Epithelial cell of proximal tubule (primary cell): Measurements from ENCODE around the gene CD96. TPM values are rescaled to one million over a fixed set of nuclear protein-coding genes. Genes with fewer than 3 reads are reported as not detected.
"Not testable (repeated sequence)": the region's sequence is repeated elsewhere in the genome, so short reads cannot be mapped to it uniquely, and the experiment has no call there.

Experiments used
- DNase-seq: peaks from one replicate; pipeline ENCODE4 v3.0.0-alpha.2; 2011; ENCODE audit warnings: low read depth
- H3K4me3 ChIP-seq: 2 replicates; pipeline ENCODE4 v1.5.1; 2011; ENCODE audit warnings: low read depth, mild to moderate bottlenecking, low read length
- total RNA-seq: library from RNA; depleted of rRNA; stranded (reverse); fragments of >200 nt; gene quantifications from 2 replicates; pipeline ENCODE4 v1.2.3, GENCODE V29; 2015
- TF ChIP-seq, protein P1 (sequence below): conservative IDR thresholded peaks from 2 replicates; pipeline ENCODE4 v1.5.1; 2012; ENCODE audit warnings: low read depth, mild to moderate bottlenecking, low read length

The CD96 gene
- total RNA-seq, 1 donor from 2014 or later: not detected

DNA sequence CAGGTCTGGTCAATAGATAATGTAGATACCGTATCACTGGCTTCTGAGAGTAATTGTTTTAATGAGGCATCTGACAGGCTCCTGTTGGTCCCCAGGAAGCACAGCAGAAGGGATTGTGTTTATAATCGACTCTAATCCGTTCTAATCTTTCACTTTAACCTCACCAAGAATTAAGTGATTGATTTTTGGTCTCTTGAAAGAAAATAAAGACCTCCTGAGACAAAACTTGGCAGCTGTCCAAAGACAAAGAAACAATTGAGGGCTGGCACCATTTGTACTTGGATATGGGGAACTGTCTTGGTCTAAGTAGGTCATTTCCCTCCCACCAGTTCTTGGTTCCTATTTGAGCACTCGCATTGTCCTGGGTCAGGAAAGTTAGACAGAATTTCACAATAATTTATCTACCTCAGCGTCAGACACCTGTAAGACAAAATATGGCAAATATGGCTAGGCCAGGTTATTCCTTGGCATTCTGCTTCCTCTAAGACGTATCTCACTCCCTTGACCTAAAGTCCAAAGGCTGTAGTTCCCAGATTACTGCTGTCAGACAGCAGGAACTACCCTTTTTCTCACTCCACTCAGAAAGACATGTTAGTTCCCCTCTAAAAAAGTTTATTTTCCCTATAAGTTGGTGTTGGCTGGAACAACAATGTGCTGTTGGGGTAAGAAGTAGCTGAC lies 22.7 kb upstream of the CD96 start:
- DNase-seq: no peak
- H3K4me3 ChIP-seq: no peak overlapping the region
- TF ChIP-seq, protein P1, sequence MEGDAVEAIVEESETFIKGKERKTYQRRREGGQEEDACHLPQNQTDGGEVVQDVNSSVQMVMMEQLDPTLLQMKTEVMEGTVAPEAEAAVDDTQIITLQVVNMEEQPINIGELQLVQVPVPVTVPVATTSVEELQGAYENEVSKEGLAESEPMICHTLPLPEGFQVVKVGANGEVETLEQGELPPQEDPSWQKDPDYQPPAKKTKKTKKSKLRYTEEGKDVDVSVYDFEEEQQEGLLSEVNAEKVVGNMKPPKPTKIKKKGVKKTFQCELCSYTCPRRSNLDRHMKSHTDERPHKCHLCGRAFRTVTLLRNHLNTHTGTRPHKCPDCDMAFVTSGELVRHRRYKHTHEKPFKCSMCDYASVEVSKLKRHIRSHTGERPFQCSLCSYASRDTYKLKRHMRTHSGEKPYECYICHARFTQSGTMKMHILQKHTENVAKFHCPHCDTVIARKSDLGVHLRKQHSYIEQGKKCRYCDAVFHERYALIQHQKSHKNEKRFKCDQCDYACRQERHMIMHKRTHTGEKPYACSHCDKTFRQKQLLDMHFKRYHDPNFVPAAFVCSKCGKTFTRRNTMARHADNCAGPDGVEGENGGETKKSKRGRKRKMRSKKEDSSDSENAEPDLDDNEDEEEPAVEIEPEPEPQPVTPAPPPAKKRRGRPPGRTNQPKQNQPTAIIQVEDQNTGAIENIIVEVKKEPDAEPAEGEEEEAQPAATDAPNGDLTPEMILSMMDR: no peak

DNA sequence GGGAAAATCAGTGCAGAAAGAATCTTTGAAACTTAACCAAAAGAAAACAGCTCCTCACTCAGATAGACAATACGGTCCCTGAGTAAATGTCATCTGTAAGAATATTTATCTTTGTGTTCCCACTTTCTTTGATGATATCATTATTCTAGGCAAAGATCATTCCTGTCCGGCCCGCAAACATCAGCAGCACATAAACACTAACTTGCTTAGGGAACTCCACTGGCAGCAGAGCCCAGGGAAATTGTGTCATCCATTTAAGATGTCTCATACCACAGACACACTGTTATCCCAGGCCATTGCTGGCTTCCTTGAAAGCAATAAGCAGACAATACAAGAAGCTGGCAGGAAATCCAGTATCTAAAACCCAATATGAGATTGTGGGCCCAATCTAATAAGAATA lies 20.1 kb upstream of the CD96 start:
- DNase-seq: no peak
- no peak overlapping the region for H3K4me3 ChIP-seq
- TF ChIP-seq, protein P1: no peak

DNA sequence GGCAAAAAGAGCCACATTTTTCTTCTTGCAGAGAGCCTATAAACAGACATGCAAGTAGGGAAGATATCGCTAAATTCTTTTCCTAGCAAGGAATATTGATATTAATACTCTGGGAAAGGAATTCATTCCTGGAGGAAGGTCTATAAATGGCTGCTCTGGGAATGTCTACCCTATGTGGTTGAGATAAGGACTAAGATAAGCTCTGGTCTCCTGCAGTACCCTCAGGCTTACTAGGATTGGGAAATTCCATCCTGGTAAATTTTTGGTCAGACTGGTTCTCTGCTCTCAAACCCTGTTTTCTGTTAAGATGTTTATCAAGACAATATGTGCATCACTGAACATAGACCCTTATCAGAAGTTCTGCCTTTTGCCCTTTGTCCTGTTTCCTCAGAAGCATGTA lies 17.5 kb upstream of the CD96 start:
- DNase-seq, H3K4me3 ChIP-seq: not testable (repeated sequence)

DNA sequence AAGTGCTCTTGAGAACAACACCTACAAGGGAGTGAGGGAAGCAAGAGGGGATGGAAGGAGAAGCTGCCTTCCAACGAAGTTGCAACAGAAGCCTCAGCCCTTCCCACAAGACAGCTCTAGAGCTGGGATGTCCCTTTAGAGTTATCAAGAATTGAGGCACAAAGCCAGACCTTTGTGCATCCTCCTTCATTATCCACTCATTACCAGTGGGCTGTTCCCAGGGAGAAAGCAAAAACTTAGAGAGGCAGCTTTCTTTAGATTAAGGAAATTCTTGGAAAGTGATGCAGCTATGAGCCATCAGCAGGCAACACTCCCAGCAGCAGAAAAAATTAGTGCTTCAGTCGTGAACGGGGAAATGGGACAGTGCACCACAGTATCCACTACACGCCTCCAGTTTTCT lies 10.6 kb upstream of the CD96 start:
- no peak overlapping the region for H3K4me3 ChIP-seq
- TF ChIP-seq, protein P1: no peak
- DNase-seq: no peak

DNA sequence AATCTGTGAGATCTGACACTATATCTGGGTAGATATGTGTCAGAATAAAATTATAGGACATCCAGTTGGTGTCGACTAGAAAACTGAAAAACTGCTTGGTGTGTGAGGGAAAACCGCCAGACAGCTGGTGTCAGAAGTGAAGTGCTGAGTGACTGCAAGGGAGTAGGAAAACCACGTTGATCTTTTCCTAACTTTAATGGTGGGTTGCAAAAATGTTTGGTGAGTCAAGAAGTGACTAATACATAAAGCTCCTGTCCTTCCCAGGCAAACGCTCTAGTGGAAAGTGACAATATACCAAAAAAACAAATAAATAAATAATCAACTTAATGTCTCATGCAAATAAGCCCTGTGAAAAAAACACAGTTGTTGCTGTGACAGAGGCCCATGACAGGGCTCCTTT lies 7.3 kb upstream of the CD96 start:
- no peak overlapping the region for H3K4me3 ChIP-seq
- TF ChIP-seq, protein P1: no peak
- DNase-seq: peak; percentile 36

DNA sequence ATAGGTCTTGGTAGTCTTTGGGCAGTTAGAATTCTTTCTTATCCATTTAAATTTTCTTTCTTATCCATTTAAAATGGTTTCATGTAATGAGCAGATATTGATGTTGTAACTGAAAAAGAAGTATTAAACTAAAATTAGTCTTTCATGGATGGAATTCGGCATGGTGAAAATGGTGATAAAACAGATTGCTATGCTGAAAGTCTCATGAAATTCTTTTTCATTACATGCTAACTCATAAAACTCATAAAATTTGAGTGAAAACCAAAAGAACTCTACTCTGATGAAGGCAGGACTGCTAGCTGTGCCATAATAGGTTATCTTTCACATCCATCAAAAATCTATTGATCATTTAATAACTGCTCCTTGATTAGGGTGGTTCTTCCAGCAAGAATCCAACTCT lies 3.9 kb upstream of the CD96 start:
- TF ChIP-seq, protein P1: no peak
- no peak overlapping the region for H3K4me3 ChIP-seq
- no peak for DNase-seq

DNA sequence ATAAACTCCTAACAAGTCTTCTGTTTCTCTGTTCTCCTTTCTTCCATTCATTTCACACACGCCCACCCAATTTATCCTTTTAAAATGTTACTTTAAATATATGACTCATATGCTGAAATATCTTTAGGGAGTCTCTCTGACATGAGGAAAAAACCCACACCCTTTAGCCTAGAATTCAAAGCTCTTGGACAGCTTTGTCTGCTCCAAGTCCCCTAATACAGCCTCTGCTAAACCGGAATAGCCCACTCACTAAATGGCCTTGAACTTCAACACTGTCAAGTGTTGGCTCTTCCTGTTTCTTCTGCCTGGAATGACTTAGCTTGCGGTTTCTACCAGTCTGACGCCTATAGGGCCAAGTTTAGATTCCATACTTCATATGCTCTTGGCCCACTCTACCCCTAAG lies 3.3 kb upstream of the CD96 start:
- TF ChIP-seq, protein P1: no peak
- H3K4me3 ChIP-seq: no peak overlapping the region
- DNase-seq: no peak
